HG03103 (cell line): ENCODE measurements around the gene SH3PXD2A.

Experiments used
- ATAC-seq: cut with Tn5 transposase; IDR thresholded peaks from one replicate; pipeline ENCODE4 v1.9.1; 2021; ENCODE audit warnings: low read depth; ENCODE audit not compliant: unreplicated experiment

The SH3PXD2A gene

GRCh38 chr10:103758294-103758681 is 97.1 kb downstream of the SH3PXD2A start:
- no peak for ATAC-seq

- no peak for ATAC-seq
Observed at GRCh38 chr10:103757531-103758293, 97.7 kb downstream of the SH3PXD2A start.

- ATAC-seq = no peak
Observed at GRCh38 chr10:103756277-103756869, 99.0 kb downstream of the SH3PXD2A start.

- no peak for ATAC-seq
Observed at GRCh38 chr10:103752680-103753248, 102.6 kb downstream of the SH3PXD2A start.

- ATAC-seq = no peak
Observed at GRCh38 chr10:103751667-103752290, 103.6 kb downstream of the SH3PXD2A start.

- no peak for ATAC-seq
Observed at GRCh38 chr10:103750836-103751235, 104.5 kb downstream of the SH3PXD2A start.

- no peak for ATAC-seq
Observed at GRCh38 chr10:103749779-103750178, 105.6 kb downstream of the SH3PXD2A start.

- no peak for ATAC-seq
Observed at GRCh38 chr10:103748020-103748419, 107.4 kb downstream of the SH3PXD2A start.

- ATAC-seq = no peak
Observed at GRCh38 chr10:103747193-103747865, 108.0 kb downstream of the SH3PXD2A start.

GRCh38 chr10:103746598-103746997 is 108.8 kb downstream of the SH3PXD2A start:
- ATAC-seq = no peak

- no peak for ATAC-seq
Observed at GRCh38 chr10:103745341-103746247, 109.8 kb downstream of the SH3PXD2A start.

- ATAC-seq = no peak
Observed at GRCh38 chr10:103742824-103743223, 112.6 kb downstream of the SH3PXD2A start.

- no peak for ATAC-seq
Observed at GRCh38 chr10:103740611-103741010, 114.8 kb downstream of the SH3PXD2A start.

- ATAC-seq = no peak
Observed at GRCh38 chr10:103739039-103739764, 116.2 kb downstream of the SH3PXD2A start.

- ATAC-seq = no peak
Observed at GRCh38 chr10:103737735-103738367, 117.5 kb downstream of the SH3PXD2A start.

GRCh38 chr10:103736763-103737162 is 118.6 kb downstream of the SH3PXD2A start:
- ATAC-seq = no peak

- ATAC-seq = no peak
Observed at GRCh38 chr10:103736044-103736443, 119.3 kb downstream of the SH3PXD2A start.

GRCh38 chr10:103734731-103735130 is 120.6 kb downstream of the SH3PXD2A start:
- ATAC-seq = no peak

- no peak for ATAC-seq
Observed at GRCh38 chr10:103733045-103733419, 122.3 kb downstream of the SH3PXD2A start.
